ENCODE measurements around the gene PDILT. TPM values are rescaled to one million over a fixed set of nuclear protein-coding genes. Genes with fewer than 3 reads are reported as not detected.

The PDILT gene
- total and polyA plus RNA-seq, 9 of the 15 experiments (the other 6 are each of a cell fraction or from before 2014, with no cell fraction given) = not detected

DNA sequence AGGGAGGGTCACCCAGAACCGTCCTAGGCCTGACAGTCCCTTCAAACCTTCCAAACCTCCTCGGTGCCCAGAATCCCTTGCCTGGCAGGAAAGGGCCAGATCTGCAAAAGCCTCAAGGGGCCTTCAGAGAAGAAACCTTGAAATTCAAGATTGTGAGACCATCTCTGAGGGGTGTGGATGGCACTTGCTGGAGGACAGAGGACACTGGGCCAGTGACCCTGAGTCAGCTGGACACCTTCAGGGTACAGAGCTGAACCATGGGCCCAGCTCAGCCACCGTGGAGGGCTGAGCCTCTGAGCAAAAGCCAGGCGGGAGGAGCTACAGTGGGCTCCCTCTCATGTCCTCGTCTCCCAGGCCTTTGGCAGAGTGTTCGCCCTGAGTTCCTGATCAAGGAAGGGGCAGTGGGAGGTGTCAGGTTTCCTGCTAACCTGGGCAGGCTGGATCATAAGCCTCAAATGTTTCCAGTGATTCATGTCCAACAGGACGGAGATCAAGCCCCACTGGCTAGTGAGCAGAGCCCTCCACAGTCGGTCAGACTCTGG, 3.0 kb downstream of the PDILT start (continued):
- no peak for TF ChIP-seq CCNT2 (IDR thresholded peaks at IDR 0.05; ENCODE audit: borderline replicate concordance, extremely low read depth, insufficient read length, low read depth, low read length)
- TF ChIP-seq, protein P1, sequence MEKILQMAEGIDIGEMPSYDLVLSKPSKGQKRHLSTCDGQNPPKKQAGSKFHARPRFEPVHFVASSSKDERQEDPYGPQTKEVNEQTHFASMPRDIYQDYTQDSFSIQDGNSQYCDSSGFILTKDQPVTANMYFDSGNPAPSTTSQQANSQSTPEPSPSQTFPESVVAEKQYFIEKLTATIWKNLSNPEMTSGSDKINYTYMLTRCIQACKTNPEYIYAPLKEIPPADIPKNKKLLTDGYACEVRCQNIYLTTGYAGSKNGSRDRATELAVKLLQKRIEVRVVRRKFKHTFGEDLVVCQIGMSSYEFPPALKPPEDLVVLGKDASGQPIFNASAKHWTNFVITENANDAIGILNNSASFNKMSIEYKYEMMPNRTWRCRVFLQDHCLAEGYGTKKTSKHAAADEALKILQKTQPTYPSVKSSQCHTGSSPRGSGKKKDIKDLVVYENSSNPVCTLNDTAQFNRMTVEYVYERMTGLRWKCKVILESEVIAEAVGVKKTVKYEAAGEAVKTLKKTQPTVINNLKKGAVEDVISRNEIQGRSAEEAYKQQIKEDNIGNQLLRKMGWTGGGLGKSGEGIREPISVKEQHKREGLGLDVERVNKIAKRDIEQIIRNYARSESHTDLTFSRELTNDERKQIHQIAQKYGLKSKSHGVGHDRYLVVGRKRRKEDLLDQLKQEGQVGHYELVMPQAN (IDR thresholded peaks at IDR 0.05; ENCODE audit: borderline replicate concordance) = no peak
- no peak for TF ChIP-seq RBM25 (IDR thresholded peaks at IDR 0.05; ENCODE audit: low read depth, low read length, severe bottlenecking)
- no peak for TF ChIP-seq RUNX1 (IDR thresholded peaks at IDR 0.05; ENCODE audit: low read depth)
- TF ChIP-seq TAF15 (IDR thresholded peaks at IDR 0.05; ENCODE audit: low read depth, low read length) = no peak
- TF ChIP-seq U2AF1 (optimal IDR thresholded peaks at IDR 0.05; ENCODE audit: low read depth, low read length) = no peak

- no TSS peak for BruUV-seq (replicated peaks)
- TF ChIP-seq ZNF592 (IDR thresholded peaks at IDR 0.05) = no peak
- TF ChIP-seq GATAD2A (IDR thresholded peaks at IDR 0.05) = no peak
- TF ChIP-seq CREB5 (CRISPR knock-in tag; IDR thresholded peaks at IDR 0.05) = no peak
- no peak for TF ChIP-seq ZBED1 (IDR thresholded peaks at IDR 0.05)
- TF ChIP-seq NFRKB (IDR thresholded peaks at IDR 0.05; ENCODE audit: low read depth) = no peak
- TF ChIP-seq STAG1 (CRISPR knock-in tag; IDR thresholded peaks at IDR 0.05; ENCODE audit: borderline replicate concordance) = no peak
- no peak for TF ChIP-seq CBFA2T2 (conservative IDR thresholded peaks at IDR 0.05)
- no peak for TF ChIP-seq TAF9B (IDR thresholded peaks at IDR 0.05; ENCODE audit: partially characterized antibody)
- no peak for TF ChIP-seq NR2F6 (CRISPR knock-in tag; IDR thresholded peaks at IDR 0.05)
These were observed 3.5 kb downstream of the PDILT start for GRCh38 chr16:20401066-20401465.

More at GRCh38 chr16:20401066-20401465, 3.5 kb downstream of the PDILT start:
- H3K27ac ChIP-seq (ENCODE audit: extremely low read depth, low read depth, low read length) = no peak overlapping the region
- POLR2A ChIA-PET = no interaction called here
- H3K79me2 ChIP-seq (ENCODE audit: control insufficient read depth, insufficient read depth, low read length) = no peaks in the 10 kb centered on the region
- in situ Hi-C loops (cut with MboI) (no loop called here), intact Hi-C loops (cut with micrococcal nuclease) (no loop called here)
- DNase-seq (ENCODE audit: extremely low read depth in 1 of 4, low spot score in 3 of 4) (no peak), FAIRE-seq (no peak), ATAC-seq (no peak)
- CTCF ChIA-PET (ENCODE audit: low intra/inter-chr PET ratio) = no interaction called here
- no peaks in the 10 kb centered on the region for H3K36me3 ChIP-seq (ENCODE audit: control insufficient read depth, insufficient read depth, low read length)
- H3K4me2 ChIP-seq (ENCODE audit: insufficient read depth, low read length) = no peak overlapping the region
- no peaks in the 10 kb centered on the region for H3K9me1 ChIP-seq (ENCODE audit: control insufficient read depth, insufficient read depth, low read length)
- peaks cover 0 to 36% of the 10 kb centered on the region in 2 experiments; a peak in 3 of 5 replicates for H3K27me3 ChIP-seq (ENCODE audit: control insufficient read depth in 2 of 2, insufficient read depth in 2 of 2, low read length in 2 of 2)
- no peak overlapping the region for H3K9ac ChIP-seq (ENCODE audit: insufficient read depth in 1 of 2, low read depth in 2 of 2, low read length in 2 of 2)
- no peak overlapping the region for H3K4me3 ChIP-seq
- no peak overlapping the region for H2AFZ ChIP-seq (ENCODE audit: low read depth, low read length)
- 0% methylated on average over 2 of the region's 2 CpGs for WGBS (ENCODE audit: insufficient coverage, low coverage, missing lambda C conversion rate)
- no peaks in the 10 kb centered on the region for H3K9me3 ChIP-seq (replicated peaks; ENCODE audit: control insufficient read depth, insufficient read depth, low read depth, low read length)
- peaks cover 4% of the 10 kb centered on the region; the same call in 1 of the 2 replicates for H4K20me1 ChIP-seq (replicated peaks; ENCODE audit: control insufficient read depth, insufficient read depth, low read length)
- no peaks in the 10 kb centered on the region for H3K4me1 ChIP-seq (replicated peaks in 1 of 2; ENCODE audit: control insufficient read depth in 2 of 2, insufficient read depth in 2 of 2, low read length in 2 of 2)
